GM12878 (cell line): Measurements from ENCODE around the gene EPB41. TPM values are rescaled to one million over a fixed set of nuclear protein-coding genes. Genes with fewer than 3 reads are reported as not detected.

Experiments
- ATAC-seq: fragments of 200-7000 bp; cut with Tn5 transposase; 3 replicates; pipeline ENCODE4 v1.9.1; 2020; ENCODE audit warnings: mild to moderate bottlenecking, moderate library complexity
- BruUV-seq: library from RNA; stranded (reverse); fragments of 400-500 nt; replicated peaks from 2 replicates; lab custom pipeline; 2021; lab: Mats Ljungman, UMichigan
- CTCF ChIA-PET: fragments of 300-600 bp; sonication (Branson Sonifier 250); formaldehyde crosslinking; extraction: SDS; loops from one replicate; lab custom pipeline; 2021; ENCODE audit warnings: inconsistent platforms; lab: Yijun Ruan, JAX
- POLR2A ChIA-PET: fragments of 350-600 bp; formaldehyde crosslinking; extraction: SDS; loops from one replicate; lab custom pipeline; 2021; ENCODE audit warnings: inconsistent platforms; lab: Charles Lee
- RAD21 ChIA-PET: fragments of 300-600 bp; sonication (Branson Sonifier 250); formaldehyde crosslinking; loops from one replicate; lab custom pipeline; 2023; ENCODE audit warnings: antibody characterized with exemption; ENCODE audit not compliant: unreplicated experiment; lab: Charles Lee
- SMC1A ChIA-PET: fragments of 300-600 bp; sonication (Branson Sonifier 250); formaldehyde crosslinking; loops from one replicate; lab custom pipeline; 2023; ENCODE audit not compliant: unreplicated experiment, uncharacterized antibody; lab: Charles Lee
- DNase-seq: peaks from one replicate; pipeline ENCODE4 v3.0.0-alpha.2; 2011; ENCODE audit warnings: low read depth, low spot score
- FAIRE-seq: peaks from 3 replicates; lab custom pipeline; 2011; peaks lifted over from hg19 to GRCh38; lab: Jason Lieb, UNC
- H2AFZ ChIP-seq: 2 replicates; pipeline ENCODE4 v1.6.0; 2011; ENCODE audit warnings: low read depth, low read length, control low read depth; ENCODE audit not compliant: control insufficient read depth
- H3K27ac ChIP-seq: 2 replicates; pipeline ENCODE4 v1.5.1; 2011; ENCODE audit warnings: control low read depth; ENCODE audit not compliant: control insufficient read depth, insufficient read depth
- H3K27me3 ChIP-seq, 2 experiments: replicated peaks in 1 of 2; 2 replicates each; pipeline versions ENCODE4 v1.6.0 to v1.6.1; 2011; ENCODE audit warnings: low read length in 1 of 2; ENCODE audit not compliant: control insufficient read depth in 2 of 2, insufficient read depth in 2 of 2
- H3K36me3 ChIP-seq, 2 experiments: 2 replicates each; pipeline ENCODE4 v1.5.1; 2011; ENCODE audit warnings: low read length in 1 of 2; ENCODE audit not compliant: control insufficient read depth in 2 of 2, insufficient read depth in 2 of 2
- H3K4me1 ChIP-seq: 2 replicates; pipeline ENCODE4 v1.6.1; 2011; ENCODE audit warnings: mild to moderate bottlenecking, low read length, moderate library complexity, mixed read lengths; ENCODE audit not compliant: control insufficient read depth, insufficient read depth
- H3K4me2 ChIP-seq: 2 replicates; pipeline ENCODE4 v1.6.0; 2011; ENCODE audit warnings: control low read depth; ENCODE audit not compliant: control insufficient read depth, insufficient read depth
- H3K4me3 ChIP-seq: fragments of 200-600 bp; sonication (generic); 2 replicates; pipeline ENCODE4 v1.5.1; 2016
- H3K79me2 ChIP-seq: 2 replicates; pipeline ENCODE4 v1.6.0; 2011; ENCODE audit warnings: low read length; ENCODE audit not compliant: control insufficient read depth, insufficient read depth
- H3K9ac ChIP-seq: 2 replicates; pipeline ENCODE4 v1.8.0; 2011; ENCODE audit warnings: low read length, control low read depth, mixed read lengths; ENCODE audit not compliant: control insufficient read depth, insufficient read depth
- H3K9me3 ChIP-seq: replicated peaks from 3 replicates; pipeline ENCODE4 v1.5.1; 2011; ENCODE audit warnings: mild to moderate bottlenecking, low read length; ENCODE audit not compliant: control insufficient read depth, insufficient read depth
- H4K20me1 ChIP-seq: 2 replicates; pipeline ENCODE4 v1.6.0; 2011; ENCODE audit not compliant: control insufficient read depth, insufficient read depth
- BCL3 ChIP-seq: IDR thresholded peaks from 2 replicates; pipeline ENCODE4 v1.6.1; 2011; ENCODE audit warnings: borderline replicate concordance, low read depth, mild to moderate bottlenecking, moderate library complexity, low read length; ENCODE audit not compliant: insufficient read depth, poor library complexity, severe bottlenecking
- CBX5 ChIP-seq: sonication (generic); IDR thresholded peaks from 2 replicates; pipeline ENCODE4 v1.6.1; 2016; ENCODE audit warnings: low read depth, moderate library complexity, mild to moderate bottlenecking, inconsistent platforms
- CEBPB ChIP-seq, 2 experiments: fragments of 150-350 bp in 1 of 2; IDR thresholded peaks; 2 replicates each; pipeline ENCODE4 v1.6.1; 2012 to 2014; ENCODE audit warnings: low read depth in 2 of 2, low read length in 2 of 2, borderline replicate concordance in 1 of 2, inconsistent platforms in 1 of 2
- CEBPZ ChIP-seq: fragments of 150-350 bp; IDR thresholded peaks from 2 replicates; pipeline ENCODE4 v1.6.1; 2016; ENCODE audit warnings: low read depth, low read length
- EZH2 ChIP-seq: IDR thresholded peaks from 2 replicates; pipeline ENCODE4 v1.6.1; 2012; ENCODE audit warnings: low read depth, mild to moderate bottlenecking, control low read depth, inconsistent platforms, low read length, borderline replicate concordance; ENCODE audit not compliant: control insufficient read depth
- FOXM1 ChIP-seq: IDR thresholded peaks from 2 replicates; pipeline ENCODE4 v1.6.1; 2012; ENCODE audit warnings: low read depth, mild to moderate bottlenecking, inconsistent platforms, low read length, moderate library complexity
- IKZF1 ChIP-seq: fragments of 450-650 bp; conservative IDR thresholded peaks from 2 replicates; pipeline ENCODE4 v1.6.1; 2017; ENCODE audit warnings: antibody characterized with exemption, mild to moderate bottlenecking
- IKZF2 ChIP-seq, 2 experiments: fragments of 450-650 bp; IDR thresholded peaks; 2 replicates each; pipeline ENCODE4 v1.6.1; 2017; ENCODE audit warnings: mild to moderate bottlenecking in 2 of 2, moderate library complexity in 2 of 2
- MYB ChIP-seq: fragments of 150-350 bp; IDR thresholded peaks from 2 replicates; pipeline ENCODE4 v1.6.1; 2014; ENCODE audit warnings: mild to moderate bottlenecking, low read depth, low read length, borderline replicate concordance
- NBN ChIP-seq: fragments of 450-650 bp; IDR thresholded peaks from 2 replicates; pipeline ENCODE4 v1.6.1; 2016
- RELA ChIP-seq: fragments of 450-650 bp; IDR thresholded peaks from 2 replicates; pipeline ENCODE4 v1.8.0; 2014; ENCODE audit warnings: borderline replicate concordance; ENCODE audit not compliant: partially characterized antibody
- RELB ChIP-seq: fragments of 450-650 bp; IDR thresholded peaks from 2 replicates; pipeline ENCODE4 v1.6.1; 2017; ENCODE audit warnings: low read depth, mild to moderate bottlenecking, moderate library complexity
- SPI1 ChIP-seq: IDR thresholded peaks from 2 replicates; pipeline ENCODE4 v1.6.1; 2011; ENCODE audit warnings: low read depth, mild to moderate bottlenecking, low read length, moderate library complexity, borderline replicate concordance; ENCODE audit not compliant: insufficient read depth
- SREBF2 ChIP-seq: IDR thresholded peaks from 2 replicates; pipeline ENCODE4 v1.6.1; 2012; ENCODE audit warnings: mild to moderate bottlenecking, low read length
- ZNF217 ChIP-seq: fragments of 450-650 bp; IDR thresholded peaks from 2 replicates; pipeline ENCODE4 v1.6.1; 2017; ENCODE audit warnings: antibody characterized with exemption, mild to moderate bottlenecking
- ZNF622 ChIP-seq: fragments of 450-650 bp; IDR thresholded peaks from 2 replicates; pipeline ENCODE4 v1.6.1; 2017; ENCODE audit warnings: mild to moderate bottlenecking, inconsistent platforms
- ZZZ3 ChIP-seq: IDR thresholded peaks from 2 replicates; pipeline ENCODE4 v1.6.1; 2011; ENCODE audit warnings: low read depth; ENCODE audit not compliant: control insufficient read depth, insufficient read length
- WGBS: methylation state at CpG from one replicate; pipeline ENCODE4 v1.1.6; 2016; ENCODE audit warnings: low lambda C conversion rate; ENCODE audit not compliant: insufficient replicate concordance, insufficient coverage; ENCODE audit errors: missing lambda C conversion rate; 5-methylcytosine and 5-hydroxymethylcytosine counted together
- in situ Hi-C: fragments of 300-500 bp; cut with MboI; formaldehyde crosslinking; loops from 9 replicates; pipeline ENCODE4 v1.14.3; 2018; ENCODE audit warnings: mixed read lengths
- intact Hi-C: fragments of 100-400 bp; cut with micrococcal nuclease; formaldehyde crosslinking; loops from one replicate; pipeline ENCODE4 v1.14.2; 2022; ENCODE audit not compliant: unreplicated experiment
- polyA plus RNA-seq, 11 experiments: library from polyadenylated mRNA; depleted of rRNA in 4 of 11; unstranded in 6 of 11; stranded (reverse) in 5 of 11; fragments of >200 nt; fragmentation: Nextera tagmentation in 4 of 11; fragmentation: Illumina TruSeq in 1 of 11; extraction: Ambion mirVana in 4 of 11; extraction: Trizol in 1 of 11; gene quantifications; 1 replicate in 1 of 11; 2 replicates in 10 of 11; pipeline versions ENCODE4 v1.2.1 to v1.2.3, GENCODE V29; 2011 to 2016; ENCODE audit warnings: inconsistent platforms in 2 of 11, missing spikeins in 2 of 11, low read depth in 1 of 11
- total RNA-seq, 4 experiments: library from RNA; depleted of rRNA in 3 of 4; stranded (reverse); fragments of >200 nt in 3 of 4; fragmentation: Illumina TruSeq in 1 of 4; extraction: Trizol in 1 of 4; gene quantifications; 2 replicates each; pipeline versions ENCODE4 v1.2.1 to v1.2.3, GENCODE V29; 2013 to 2021

Gene EPB41
- total and polyA plus RNA-seq, 10 of the 15 experiments (the other 5 are each of a cell fraction or from before 2014, with no cell fraction given) = 1.1 to 77.6 (median 58.8) TPM

- Histone ChIP-seq H3K4me2 (peak overlapping the region; percentile 18; the same call in 1 of the 2 replicates), H3K9ac (no peak overlapping the region), H3K27me3 (no peaks in the 10 kb centered on the region), H4K20me1 (no peaks in the 10 kb centered on the region), H3K4me1 (peaks cover 8% of the 10 kb centered on the region), H3K9me3 (peaks cover 7% of the 10 kb centered on the region), H3K4me3 (no peak overlapping the region), H3K36me3 (no peaks in the 10 kb centered on the region; a peak in 2 of 4 replicates), H3K79me2 (no peaks in the 10 kb centered on the region), H3K27ac (no peak overlapping the region), H2AFZ (no peak overlapping the region)
- WGBS = 65% methylated on average over 10 of the region's 10 CpGs
- ChIA-PET CTCF (interaction anchor here (1.3 kb wide), 1 partner anchor 48 kb away, joined by 4 read pairs; no protein-coding TSS in a partner anchor), RAD21 (interaction anchor here (0.6 to 2.0 kb wide), 4 partner anchors 59 to 102 kb away, joined by 4 to 9 read pairs (median 4); no protein-coding TSS in a partner anchor), POLR2A (no interaction called here), SMC1A (interaction anchor here (0.8 to 1.7 kb wide), 8 partner anchors 10 to 216 kb away, joined by 3 to 6 read pairs (median 4); no protein-coding TSS in a partner anchor)
- in situ Hi-C loops (no loop called here), intact Hi-C loops (no loop called here)
- FAIRE-seq = no peak
- DNase-seq = no peak
- BruUV-seq = no TSS peak
- peak; percentile 65 for ATAC-seq
- no peak for TF ChIP-seq MYB
- no peak for TF ChIP-seq FOXM1
- peak; percentile 16 to 30; a peak in 1 of 4 replicates for TF ChIP-seq IKZF2 (IDR thresholded peaks at IDR 0.05)
- 0 out of 2 replicates have a peak, but pooled peaks have one; percentile 17 for TF ChIP-seq RELB
- no peak for TF ChIP-seq ZZZ3
- TF ChIP-seq CEBPB (IDR thresholded peaks at IDR 0.05; ENCODE audit: borderline replicate concordance in 1 of 2, low read depth in 2 of 2, low read length in 2 of 2) = no peak
- TF ChIP-seq IKZF1 = peak; percentile 29; the same call in 1 of the 2 replicates
- TF ChIP-seq SREBF2 = no peak
- no peak for TF ChIP-seq EZH2
- TF ChIP-seq SPI1 = peak; percentile 81
- no peak for TF ChIP-seq CEBPZ
- no peak for TF ChIP-seq ZNF622
- no peak for TF ChIP-seq NBN
- TF ChIP-seq RELA = no peak
- TF ChIP-seq BCL3 = no peak
- no peak for TF ChIP-seq ZNF217
- no peak for TF ChIP-seq CBX5
These were observed 72.0 kb downstream of the EPB41 start for GRCh38 chr1:28986306-28986910.
